ENCODE results near the gene TBC1D21. TPM values are rescaled to one million over a fixed set of nuclear protein-coding genes. Genes with fewer than 3 reads are reported as not detected.

Gene TBC1D21
- polyA plus RNA-seq, 1 experiment: not detected

- Histone ChIP-seq H3K9me3 (ENCODE audit: control insufficient read depth, insufficient read depth, low read length) (no peaks in the 10 kb centered on the region; the same call in 1 of the 2 replicates), H3K27ac (ENCODE audit: low read depth, low read length) (no peak overlapping the region), H3K27me3 (ENCODE audit: control insufficient read depth, insufficient read depth, low read length) (peaks cover 30% of the 10 kb centered on the region), H3K4me3 (ENCODE audit: low read depth, low read length) (no peak overlapping the region)
- no peak for DNase-seq (ENCODE audit: low read depth, low spot score)
- no peak for TF ChIP-seq CTCF (IDR thresholded peaks at IDR 0.05; ENCODE audit: low read depth, low read length)
- ChIA-PET POLR2A (no interaction called here), CTCF (no interaction called here)
Measured at GRCh38 chr15:73881579-73882320, 8.4 kb downstream of the TBC1D21 start.

GRCh38 chr15:73882761-73883419 is 9.5 kb downstream of the TBC1D21 start:
- ChIA-PET POLR2A (no interaction called here), CTCF (no interaction called here)
- no peak for TF ChIP-seq CTCF (IDR thresholded peaks at IDR 0.05; ENCODE audit: low read depth, low read length)
- Histone ChIP-seq H3K27ac (ENCODE audit: low read depth, low read length) (no peak overlapping the region), H3K9me3 (ENCODE audit: control insufficient read depth, insufficient read depth, low read length) (no peaks in the 10 kb centered on the region; the same call in 1 of the 2 replicates), H3K27me3 (ENCODE audit: control insufficient read depth, insufficient read depth, low read length) (peaks cover 40% of the 10 kb centered on the region), H3K4me3 (ENCODE audit: low read depth, low read length) (no peak overlapping the region)
- no peak for DNase-seq (ENCODE audit: low read depth, low spot score)

- CTCF ChIA-PET: interaction anchor here (1.1 kb wide), 1 partner anchor 10 kb away, joined by 4 read pairs; the partner anchor contains the start of gene TBC1D21
- TF ChIP-seq CTCF (IDR thresholded peaks at IDR 0.05; ENCODE audit: low read depth, low read length): no peak
- no peak overlapping the region for H3K4me3 ChIP-seq (ENCODE audit: low read depth, low read length)
- H3K27ac ChIP-seq (ENCODE audit: low read depth, low read length): no peak overlapping the region
- no peak for DNase-seq (ENCODE audit: low read depth, low spot score)
- peaks cover 43% of the 10 kb centered on the region for H3K27me3 ChIP-seq (ENCODE audit: control insufficient read depth, insufficient read depth, low read length)
- POLR2A ChIA-PET: no interaction called here
- H3K9me3 ChIP-seq (ENCODE audit: control insufficient read depth, insufficient read depth, low read length): no peaks in the 10 kb centered on the region; the same call in 1 of the 2 replicates
Measured at GRCh38 chr15:73884159-73884558, 10.8 kb downstream of the TBC1D21 start.

GRCh38 chr15:73885954-73886700 is 12.8 kb downstream of the TBC1D21 start:
- CTCF ChIA-PET: no interaction called here
- Histone ChIP-seq H3K9me3 (ENCODE audit: control insufficient read depth, insufficient read depth, low read length) (no peaks in the 10 kb centered on the region; the same call in 1 of the 2 replicates), H3K27me3 (ENCODE audit: control insufficient read depth, insufficient read depth, low read length) (peaks cover 50% of the 10 kb centered on the region), H3K27ac (ENCODE audit: low read depth, low read length) (no peak overlapping the region), H3K4me3 (ENCODE audit: low read depth, low read length) (no peak overlapping the region)
- TF ChIP-seq CTCF (IDR thresholded peaks at IDR 0.05; ENCODE audit: low read depth, low read length): no peak
- POLR2A ChIA-PET: no interaction called here
- no peak for DNase-seq (ENCODE audit: low read depth, low spot score)

All from AG04450 (cell line).